Activated CD8-positive, alpha-beta memory T cell treated with anti-CD3 and anti-CD28 coated beads for 24 hours (primary cell): Measurements from ENCODE around the gene LTA.

ENCODE experiments used
- DNase-seq: peaks from one replicate; pipeline ENCODE4 v3.0.0-alpha.2; 2020

Gene LTA

DNA sequence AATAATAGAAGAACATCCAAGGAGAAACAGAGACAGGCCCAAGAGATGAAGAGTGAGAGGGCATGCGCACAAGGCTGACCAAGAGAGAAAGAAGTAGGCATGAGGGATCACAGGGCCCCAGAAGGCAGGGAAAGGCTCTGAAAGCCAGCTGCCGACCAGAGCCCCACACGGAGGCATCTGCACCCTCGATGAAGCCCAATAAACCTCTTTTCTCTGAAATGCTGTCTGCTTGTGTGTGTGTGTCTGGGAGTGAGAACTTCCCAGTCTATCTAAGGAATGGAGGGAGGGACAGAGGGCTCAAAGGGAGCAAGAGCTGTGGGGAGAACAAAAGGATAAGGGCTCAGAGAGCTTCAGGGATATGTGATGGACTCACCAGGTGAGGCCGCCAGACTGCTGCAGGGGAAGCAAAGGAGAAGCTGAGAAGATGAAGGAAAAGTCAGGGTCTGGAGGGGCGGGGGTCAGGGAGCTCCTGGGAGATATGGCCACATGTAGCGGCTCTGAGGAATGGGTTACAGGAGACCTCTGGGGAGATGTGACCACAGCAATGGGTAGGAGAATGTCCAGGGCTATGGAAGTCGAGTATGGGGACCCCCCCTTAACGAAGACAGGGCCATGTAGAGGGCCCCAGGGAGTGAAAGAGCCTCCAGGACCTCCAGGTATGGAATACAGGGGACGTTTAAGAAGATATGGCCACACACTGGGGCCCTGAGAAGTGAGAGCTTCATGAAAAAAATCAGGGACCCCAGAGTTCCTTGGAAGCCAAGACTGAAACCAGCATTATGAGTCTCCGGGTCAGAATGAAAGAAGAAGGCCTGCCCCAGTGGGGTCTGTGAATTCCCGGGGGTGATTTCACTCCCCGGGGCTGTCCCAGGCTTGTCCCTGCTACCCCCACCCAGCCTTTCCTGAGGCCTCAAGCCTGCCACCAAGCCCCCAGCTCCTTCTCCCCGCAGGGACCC lies 2.3 kb downstream of the LTA start:
- DNase-seq, result peak; percentile 84

DNA sequence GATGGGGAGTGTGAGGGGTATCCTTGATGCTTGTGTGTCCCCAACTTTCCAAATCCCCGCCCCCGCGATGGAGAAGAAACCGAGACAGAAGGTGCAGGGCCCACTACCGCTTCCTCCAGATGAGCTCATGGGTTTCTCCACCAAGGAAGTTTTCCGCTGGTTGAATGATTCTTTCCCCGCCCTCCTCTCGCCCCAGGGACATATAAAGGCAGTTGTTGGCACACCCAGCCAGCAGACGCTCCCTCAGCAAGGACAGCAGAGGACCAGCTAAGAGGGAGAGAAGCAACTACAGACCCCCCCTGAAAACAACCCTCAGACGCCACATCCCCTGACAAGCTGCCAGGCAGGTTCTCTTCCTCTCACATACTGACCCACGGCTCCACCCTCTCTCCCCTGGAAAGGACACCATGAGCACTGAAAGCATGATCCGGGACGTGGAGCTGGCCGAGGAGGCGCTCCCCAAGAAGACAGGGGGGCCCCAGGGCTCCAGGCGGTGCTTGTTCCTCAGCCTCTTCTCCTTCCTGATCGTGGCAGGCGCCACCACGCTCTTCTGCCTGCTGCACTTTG lies 3.3 kb downstream of the LTA start, which contains the start of gene TNF:
TSS of gene TNF (plus strand) at position 231 of the 567 bp plus-strand sequence. CDS start at position 408, 177 bp downstream.
- DNase-seq, result peak; percentile 91

DNA sequence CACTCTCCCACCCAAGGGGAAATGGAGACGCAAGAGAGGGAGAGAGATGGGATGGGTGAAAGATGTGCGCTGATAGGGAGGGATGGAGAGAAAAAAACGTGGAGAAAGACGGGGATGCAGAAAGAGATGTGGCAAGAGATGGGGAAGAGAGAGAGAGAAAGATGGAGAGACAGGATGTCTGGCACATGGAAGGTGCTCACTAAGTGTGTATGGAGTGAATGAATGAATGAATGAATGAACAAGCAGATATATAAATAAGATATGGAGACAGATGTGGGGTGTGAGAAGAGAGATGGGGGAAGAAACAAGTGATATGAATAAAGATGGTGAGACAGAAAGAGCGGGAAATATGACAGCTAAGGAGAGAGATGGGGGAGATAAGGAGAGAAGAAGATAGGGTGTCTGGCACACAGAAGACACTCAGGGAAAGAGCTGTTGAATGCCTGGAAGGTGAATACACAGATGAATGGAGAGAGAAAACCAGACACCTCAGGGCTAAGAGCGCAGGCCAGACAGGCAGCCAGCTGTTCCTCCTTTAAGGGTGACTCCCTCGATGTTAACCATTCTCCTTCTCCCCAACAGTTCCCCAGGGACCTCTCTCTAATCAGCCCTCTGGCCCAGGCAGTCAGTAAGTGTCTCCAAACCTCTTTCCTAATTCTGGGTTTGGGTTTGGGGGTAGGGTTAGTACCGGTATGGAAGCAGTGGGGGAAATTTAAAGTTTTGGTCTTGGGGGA lies 4.0 kb downstream of the LTA start:
- DNase-seq, result no peak

DNA sequence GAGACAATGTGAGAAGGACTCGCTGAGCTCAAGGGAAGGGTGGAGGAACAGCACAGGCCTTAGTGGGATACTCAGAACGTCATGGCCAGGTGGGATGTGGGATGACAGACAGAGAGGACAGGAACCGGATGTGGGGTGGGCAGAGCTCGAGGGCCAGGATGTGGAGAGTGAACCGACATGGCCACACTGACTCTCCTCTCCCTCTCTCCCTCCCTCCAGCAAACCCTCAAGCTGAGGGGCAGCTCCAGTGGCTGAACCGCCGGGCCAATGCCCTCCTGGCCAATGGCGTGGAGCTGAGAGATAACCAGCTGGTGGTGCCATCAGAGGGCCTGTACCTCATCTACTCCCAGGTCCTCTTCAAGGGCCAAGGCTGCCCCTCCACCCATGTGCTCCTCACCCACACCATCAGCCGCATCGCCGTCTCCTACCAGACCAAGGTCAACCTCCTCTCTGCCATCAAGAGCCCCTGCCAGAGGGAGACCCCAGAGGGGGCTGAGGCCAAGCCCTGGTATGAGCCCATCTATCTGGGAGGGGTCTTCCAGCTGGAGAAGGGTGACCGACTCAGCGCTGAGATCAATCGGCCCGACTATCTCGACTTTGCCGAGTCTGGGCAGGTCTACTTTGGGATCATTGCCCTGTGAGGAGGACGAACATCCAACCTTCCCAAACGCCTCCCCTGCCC lies 4.9 kb downstream of the LTA start:
- DNase-seq, result peak; percentile 79

DNA sequence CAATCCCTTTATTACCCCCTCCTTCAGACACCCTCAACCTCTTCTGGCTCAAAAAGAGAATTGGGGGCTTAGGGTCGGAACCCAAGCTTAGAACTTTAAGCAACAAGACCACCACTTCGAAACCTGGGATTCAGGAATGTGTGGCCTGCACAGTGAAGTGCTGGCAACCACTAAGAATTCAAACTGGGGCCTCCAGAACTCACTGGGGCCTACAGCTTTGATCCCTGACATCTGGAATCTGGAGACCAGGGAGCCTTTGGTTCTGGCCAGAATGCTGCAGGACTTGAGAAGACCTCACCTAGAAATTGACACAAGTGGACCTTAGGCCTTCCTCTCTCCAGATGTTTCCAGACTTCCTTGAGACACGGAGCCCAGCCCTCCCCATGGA lies 5.5 kb downstream of the LTA start:
- DNase-seq, result no peak

DNA sequence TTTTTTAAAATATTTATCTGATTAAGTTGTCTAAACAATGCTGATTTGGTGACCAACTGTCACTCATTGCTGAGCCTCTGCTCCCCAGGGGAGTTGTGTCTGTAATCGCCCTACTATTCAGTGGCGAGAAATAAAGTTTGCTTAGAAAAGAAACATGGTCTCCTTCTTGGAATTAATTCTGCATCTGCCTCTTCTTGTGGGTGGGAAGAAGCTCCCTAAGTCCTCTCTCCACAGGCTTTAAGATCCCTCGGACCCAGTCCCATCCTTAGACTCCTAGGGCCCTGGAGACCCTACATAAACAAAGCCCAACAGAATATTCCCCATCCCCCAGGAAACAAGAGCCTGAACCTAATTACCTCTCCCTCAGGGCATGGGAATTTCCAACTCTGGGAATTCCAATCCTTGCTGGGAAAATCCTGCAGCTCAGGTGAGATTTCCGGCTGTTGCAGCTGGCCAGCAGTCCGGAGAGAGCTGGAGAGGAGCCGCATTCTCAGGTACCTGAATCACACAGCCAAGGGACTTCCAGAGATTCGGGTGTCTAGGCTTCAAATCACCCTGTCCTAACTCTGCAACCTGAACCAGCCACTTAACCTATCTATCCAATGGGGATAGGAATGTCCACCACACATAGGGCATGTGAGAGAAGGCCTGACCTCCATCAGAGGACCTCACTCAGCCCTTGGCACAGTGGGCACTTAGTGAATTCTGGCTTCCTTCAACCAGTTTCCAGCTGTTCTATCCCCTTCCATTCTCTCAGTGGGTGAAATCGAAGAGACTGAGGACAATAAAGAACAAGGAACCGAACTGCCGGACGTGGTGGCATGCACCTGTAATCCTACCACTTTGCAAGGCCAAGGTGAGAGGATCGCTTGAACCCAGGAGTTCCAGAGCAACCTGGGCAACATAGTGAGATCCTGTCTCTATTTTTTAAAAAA lies 6.4 kb downstream of the LTA start:
- peak; percentile 75 for DNase-seq

DNA sequence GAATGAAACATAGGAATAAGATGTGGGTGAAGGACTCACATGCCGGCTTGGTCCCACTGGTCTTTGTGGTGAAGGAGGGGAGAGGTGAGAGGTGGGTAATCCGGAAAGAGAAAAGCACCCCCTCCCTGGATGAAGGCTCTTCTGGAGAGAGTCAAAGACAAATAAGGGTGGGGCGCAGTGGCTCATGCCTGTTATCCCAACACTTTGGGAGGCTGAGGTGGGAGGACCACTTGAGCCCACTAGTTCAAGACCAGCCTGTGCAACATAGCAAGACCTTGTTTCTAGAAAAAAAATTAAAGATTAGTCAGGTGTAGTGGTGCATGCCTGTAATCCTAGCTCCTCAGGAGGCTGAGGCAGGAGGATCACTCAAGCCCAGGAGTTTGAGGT lies 7.0 kb downstream of the LTA start:
- no peak for DNase-seq

DNA sequence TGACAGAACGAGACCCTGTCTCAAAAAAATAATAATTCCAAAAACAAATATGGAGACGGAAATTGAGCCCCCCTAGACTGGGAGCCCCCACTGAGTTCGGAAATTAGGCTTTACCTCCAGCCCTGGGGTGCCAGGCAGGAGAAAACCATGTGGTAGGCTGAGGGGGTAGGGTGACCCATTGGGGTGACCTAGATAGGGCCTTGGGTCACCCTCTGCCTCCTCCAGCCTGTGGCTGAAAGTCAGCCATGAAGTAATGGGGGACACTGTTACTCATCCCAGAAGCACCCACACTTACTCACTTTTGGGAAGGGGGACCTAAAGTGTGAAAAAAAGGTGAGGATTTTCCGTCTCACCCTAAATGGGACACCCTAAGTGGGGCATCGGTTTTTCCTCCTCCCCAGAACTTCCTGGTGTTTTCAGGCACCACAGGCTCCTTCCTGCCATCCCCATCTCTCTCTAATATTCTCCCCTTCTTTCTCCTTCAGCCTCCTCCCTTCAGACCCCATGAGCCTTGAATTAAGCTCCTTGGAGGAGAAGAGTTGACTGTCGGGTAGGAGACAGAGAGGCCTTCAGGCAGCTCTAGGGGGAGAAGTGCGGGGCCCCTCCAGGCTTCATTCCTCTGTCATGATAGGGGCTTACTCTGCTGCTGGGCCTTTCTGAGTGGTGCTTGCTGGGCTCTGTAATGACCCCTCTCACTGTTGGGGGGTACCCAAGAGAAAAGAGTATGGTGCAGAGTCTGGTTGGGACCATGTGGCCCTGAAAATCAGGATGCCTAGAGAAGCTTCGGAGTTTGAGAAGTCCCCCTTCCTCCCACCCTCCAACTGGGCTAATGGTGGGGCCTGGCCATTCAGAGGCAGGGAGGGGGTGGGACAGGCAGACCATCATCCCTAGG lies 7.7 kb downstream of the LTA start:
- DNase-seq, result peak; percentile 82

DNA sequence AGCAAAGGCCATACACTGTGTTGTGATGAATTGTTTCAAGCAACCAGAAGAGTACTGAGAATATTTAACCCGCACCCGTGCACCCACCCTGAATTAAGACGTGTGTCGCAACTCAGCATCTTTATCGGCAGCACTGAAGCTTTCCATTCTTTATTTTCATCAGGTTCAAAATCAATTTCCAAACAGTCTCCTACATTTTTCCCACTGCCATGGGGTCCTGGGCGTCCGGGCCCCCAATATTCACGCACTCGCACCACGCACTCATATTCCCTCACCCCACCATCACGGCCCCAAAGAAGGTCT lies 8.3 kb downstream of the LTA start:
- DNase-seq, result peak; percentile 74

DNA sequence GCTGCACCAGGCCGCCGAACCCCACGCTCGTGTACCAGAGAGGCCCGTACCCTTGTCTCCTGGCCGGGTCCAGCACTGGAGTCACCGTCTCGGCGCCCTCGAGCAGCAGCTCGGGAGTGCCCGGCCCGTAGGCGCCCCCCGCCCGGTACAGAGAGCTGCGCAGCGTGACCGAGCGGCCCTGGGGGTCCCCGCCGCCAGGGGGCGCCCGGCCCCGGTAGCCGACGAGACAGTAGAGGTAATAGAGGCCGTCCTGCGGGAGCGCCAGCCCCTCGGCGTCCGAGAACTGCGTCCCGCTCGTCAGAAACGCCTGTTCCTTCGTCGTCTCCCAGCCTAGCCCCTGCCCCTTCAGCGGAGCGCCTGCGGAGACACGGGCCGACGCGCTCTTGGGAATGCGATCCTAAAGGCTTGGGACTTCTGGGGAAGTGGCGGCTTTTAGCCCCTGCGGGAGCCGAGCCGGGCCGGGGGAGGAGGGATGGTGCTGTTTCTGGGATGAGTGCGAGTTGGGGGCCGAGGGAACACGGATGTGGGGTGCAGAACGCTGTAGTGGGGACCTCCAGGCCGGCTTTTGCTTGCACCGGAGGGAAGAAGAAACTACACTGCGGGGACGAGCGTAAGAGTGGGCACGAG lies 8.8 kb downstream of the LTA start:
- DNase-seq, result peak; percentile 97

DNA sequence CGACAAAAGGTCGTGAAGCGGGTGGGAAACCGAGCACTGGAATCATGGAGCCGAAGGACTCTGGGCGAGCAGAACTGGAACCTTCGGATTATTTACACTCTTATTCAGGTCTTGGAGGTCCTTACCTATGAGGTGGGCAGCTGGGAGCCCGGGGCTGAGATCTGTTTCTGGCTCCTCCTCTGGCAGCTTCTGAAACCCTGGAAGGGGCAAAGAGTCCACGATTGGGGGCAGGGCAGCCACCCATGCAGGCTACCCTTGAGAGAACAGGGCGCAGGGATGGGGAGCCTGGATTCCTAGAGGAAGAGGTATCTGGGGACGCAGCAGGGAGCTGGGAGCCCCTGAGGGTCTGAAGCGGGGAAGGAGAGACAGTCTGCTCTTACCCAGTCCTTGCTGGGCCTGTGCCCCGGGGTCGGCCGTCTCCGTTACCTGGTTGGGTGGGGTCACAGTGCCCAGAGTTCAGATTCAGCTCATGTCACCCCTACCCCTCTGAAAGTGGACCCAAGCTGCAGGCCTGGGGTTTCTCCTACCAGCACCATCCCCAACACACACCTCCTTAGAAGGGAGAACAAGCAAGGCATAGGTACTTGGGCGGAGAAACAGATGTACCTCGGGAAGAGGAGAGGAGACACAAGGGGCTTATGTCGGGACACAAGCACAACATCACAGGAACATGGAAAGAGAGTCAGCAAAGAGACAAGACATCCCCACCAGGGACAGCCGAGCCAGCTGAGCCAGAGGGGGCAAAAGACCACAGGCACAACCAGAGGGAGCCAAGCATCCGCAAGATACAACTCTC lies 9.5 kb downstream of the LTA start:
- peak; percentile 80 for DNase-seq

DNA sequence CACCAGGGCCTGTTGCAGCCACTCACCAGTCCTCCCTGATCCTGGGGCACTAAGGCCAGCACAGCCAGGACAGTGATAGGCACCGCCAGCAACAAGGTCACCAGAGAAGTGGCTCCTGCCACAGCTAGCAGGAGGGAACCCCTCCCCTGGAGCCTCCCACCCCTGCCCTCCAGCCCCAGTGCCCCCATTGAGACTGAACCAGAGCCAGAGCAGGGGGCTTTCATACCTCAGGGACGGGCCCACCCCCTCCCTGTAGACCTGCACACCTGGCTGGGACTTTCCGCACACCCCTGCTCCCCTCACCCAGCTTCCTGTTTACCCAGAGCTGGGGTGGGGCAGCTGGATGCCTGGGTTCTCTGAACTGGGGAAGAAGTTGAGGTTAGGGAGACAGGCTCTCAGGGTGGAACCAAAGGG lies 10.1 kb downstream of the LTA start, which contains the start of gene LTB:
TSS of gene LTB (minus strand) at position 195 of the 414 bp plus-strand sequence. CDS start at position 188, 7 bp downstream.
- DNase-seq, result peak; percentile 84

DNA sequence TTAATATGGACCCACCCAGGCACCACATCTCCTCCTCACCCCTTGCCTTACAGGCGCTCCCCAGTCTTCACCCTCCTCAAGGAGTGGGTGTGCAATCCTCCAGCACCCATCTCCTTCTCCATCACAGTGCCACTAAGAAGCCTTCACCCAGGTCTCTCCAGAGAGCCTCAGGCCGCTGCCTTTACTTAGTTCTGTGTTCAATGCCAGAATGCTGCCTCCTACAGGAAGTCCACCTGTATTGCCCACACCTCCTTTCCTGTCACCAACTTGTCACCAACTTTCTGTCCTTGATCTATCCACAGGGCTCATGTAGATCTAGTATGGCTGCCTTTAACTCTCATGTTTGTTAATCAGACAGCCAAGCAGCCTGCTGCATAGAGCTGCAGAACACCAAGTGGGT lies 13.4 kb downstream of the LTA start:
- DNase-seq, result peak; percentile 75

DNA sequence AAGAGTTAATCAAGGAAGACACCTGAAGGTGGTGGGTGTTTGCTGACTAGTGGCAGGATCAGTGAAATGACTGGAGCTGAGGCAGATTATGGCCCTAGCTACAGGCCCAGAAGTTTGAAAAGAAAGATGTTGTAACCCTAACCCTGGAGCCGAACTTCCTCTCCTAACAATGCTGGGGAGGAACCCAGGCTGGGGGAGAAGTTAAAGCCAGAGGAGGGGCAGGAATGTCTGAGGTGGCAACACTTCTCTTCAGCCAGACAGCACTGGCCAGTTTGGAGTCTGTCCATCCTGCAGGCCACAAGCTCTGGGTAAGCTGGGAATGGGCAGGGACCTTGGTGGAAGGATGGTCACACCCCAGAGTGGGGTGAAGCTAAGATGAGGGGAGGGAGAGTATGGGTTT lies 13.9 kb downstream of the LTA start, which contains the start of gene LST1:
TSS of gene LST1 (plus strand) at position 270 of the 400 bp plus-strand sequence. CDS start 1,023 bp downstream, outside the sequence.
- peak; percentile 66 for DNase-seq

DNA sequence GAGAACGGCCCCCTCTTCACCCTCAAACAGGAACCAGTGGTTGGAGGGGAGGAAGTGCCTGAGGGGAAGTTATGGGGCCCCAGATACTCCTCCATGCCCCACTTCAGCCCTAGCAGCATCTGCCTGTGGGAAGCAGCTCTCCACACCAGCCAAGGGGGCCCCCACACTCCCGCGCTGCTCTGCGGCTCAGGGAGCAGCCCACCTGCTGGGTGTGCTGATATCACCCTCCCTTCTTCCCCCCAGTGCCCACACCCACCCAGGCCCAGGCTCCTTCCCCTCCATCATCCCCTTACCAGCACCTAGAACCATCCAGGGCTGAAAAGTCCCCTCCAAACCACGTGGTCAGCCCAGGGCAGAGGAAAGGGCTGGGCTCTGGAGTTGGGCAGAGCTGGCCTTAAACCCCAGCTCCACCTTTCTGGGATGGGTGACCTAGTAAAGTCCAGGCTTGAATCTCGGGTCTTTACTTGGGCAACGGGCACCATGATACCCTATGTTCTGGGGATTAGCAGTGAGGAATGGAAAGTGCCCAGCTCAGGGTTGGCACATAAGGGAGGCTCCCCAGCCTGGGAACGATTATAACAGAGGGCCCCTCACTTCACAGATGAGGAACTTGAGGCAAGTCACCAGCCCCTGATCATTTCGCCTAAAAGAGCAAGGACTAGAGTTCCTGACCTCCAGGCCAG lies 14.7 kb downstream of the LTA start:
- DNase-seq, result peak; percentile 77

DNA sequence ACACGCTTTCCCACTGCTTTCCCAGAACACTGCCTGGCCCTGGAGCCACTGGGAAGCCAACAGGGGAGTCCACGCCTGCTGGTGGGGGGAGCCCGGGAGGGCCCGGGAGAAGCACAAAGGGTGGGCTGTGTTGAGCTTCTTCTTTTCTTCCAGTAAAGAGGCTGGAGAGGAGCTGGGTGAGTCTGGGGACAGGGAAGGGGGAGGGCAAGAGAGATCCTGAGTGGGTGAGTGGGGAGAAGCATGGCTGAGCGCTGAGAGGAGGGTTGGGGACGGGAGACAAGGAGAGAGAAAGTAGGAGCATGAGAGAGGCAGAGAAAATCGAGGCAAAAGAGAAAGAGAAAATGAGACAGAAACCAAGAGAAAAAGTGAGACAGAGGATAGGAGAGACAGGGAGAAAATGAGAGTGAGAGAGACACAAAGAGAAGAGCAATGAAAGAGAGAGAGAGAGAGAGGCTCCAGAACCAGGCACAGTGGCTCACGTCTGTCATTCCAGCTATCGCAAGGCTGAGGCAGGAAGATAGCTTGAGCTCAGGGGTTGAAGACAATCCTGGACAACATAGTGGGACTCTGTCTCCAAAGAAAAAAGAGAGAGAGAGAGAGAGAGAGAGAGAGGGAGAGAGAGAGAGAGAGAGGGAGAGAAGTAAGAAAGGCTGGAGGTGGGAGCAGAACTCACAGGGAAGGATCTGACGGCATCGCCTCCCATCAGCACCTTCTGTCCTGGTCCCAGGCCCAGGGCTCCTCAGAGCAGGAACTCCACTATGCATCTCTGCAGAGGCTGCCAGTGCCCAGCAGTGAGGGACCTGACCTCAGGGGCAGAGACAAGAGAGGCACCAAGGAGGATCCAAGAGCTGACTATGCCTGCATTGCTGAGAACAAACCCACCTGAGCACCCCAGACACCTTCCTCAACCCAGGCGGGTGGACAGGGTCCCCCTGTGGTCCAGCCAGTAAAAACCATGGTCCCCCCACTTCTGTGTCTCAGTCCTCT lies 16.0 kb downstream of the LTA start:
- peak; percentile 72 for DNase-seq
